Measurements from ENCODE around the gene MORN3. TPM values are rescaled to one million over a fixed set of nuclear protein-coding genes. Genes with fewer than 3 reads are reported as not detected.

MORN3 gene
- total and polyA plus RNA-seq, 9 of the 15 experiments (the other 6 are each of a cell fraction or from before 2014, with no cell fraction given): 0.09 to 0.27 (median 0.20) TPM

DNA sequence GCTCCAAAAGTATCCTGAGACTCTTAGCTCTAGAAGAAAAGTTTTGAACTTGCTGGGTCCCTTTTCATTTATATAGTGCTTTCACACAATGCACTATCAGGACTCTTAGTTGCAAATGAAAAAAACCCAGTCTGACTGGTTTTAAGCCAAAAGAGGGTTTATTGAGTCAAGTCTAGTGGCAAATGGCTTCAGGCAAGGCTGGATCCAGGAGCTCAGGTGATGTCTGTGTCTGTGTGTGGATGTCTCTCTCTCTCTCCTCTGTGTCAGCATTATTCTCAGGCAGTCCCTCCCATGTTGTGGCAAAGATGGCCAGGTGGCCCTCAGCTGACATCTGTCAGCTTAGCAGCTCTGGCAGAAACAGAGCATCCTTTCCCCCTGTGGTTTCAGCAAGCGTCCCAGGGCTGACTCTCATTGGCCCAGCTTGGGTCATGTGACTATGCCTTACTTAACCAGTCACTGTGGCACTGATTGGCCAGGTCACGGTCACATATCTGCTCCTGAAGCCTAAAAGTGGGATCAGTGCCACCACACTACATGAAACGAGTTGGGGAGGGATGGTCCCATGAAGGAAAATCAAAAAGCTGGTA is 49.3 kb upstream of the MORN3 start:
- Histone ChIP-seq H3K9me1 (ENCODE audit: control insufficient read depth, insufficient read depth, low read length) (peaks cover 2% of the 10 kb centered on the region), H3K9me3 (replicated peaks; ENCODE audit: control insufficient read depth, insufficient read depth, low read depth, low read length) (no peaks in the 10 kb centered on the region), H3K79me2 (ENCODE audit: control insufficient read depth, insufficient read depth, low read length) (peaks cover 51% of the 10 kb centered on the region), H3K27ac (ENCODE audit: extremely low read depth, low read depth, low read length) (no peak overlapping the region), H3K9ac (ENCODE audit: insufficient read depth in 1 of 2, low read depth in 2 of 2, low read length in 2 of 2) (no peak overlapping the region), H3K36me3 (ENCODE audit: control insufficient read depth, insufficient read depth, low read length) (peaks cover 52% of the 10 kb centered on the region), H3K4me3 (no peak overlapping the region), H3K4me2 (ENCODE audit: insufficient read depth, low read length) (no peak overlapping the region), H4K20me1 (replicated peaks; ENCODE audit: control insufficient read depth, insufficient read depth, low read length) (0 out of 2 replicates have a peak, but pooled peaks cover 2% of the 10 kb centered on the region), H3K4me1 (replicated peaks in 1 of 2; ENCODE audit: control insufficient read depth in 2 of 2, insufficient read depth in 2 of 2, low read length in 2 of 2) (peaks cover 10 to 20% of the 10 kb centered on the region in 2 experiments), H3K27me3 (ENCODE audit: control insufficient read depth in 2 of 2, insufficient read depth in 2 of 2, low read length in 2 of 2) (no peaks in the 10 kb centered on the region), H2AFZ (ENCODE audit: low read depth, low read length) (no peak overlapping the region)
- in situ Hi-C loops (cut with MboI) (no loop called here), intact Hi-C loops (cut with micrococcal nuclease) (no loop called here)
- 76% methylated on average over 3 of the region's 3 CpGs for WGBS (ENCODE audit: insufficient coverage, low coverage, missing lambda C conversion rate)
- ChIA-PET CTCF (ENCODE audit: low intra/inter-chr PET ratio) (no interaction called here), POLR2A (interaction anchor here (0.5 to 3.1 kb wide), 3 partner anchors 10 to 190 kb away, joined by 3 to 12 read pairs (median 3); no protein-coding TSS in a partner anchor)
- ATAC-seq (peak; percentile 44), DNase-seq (ENCODE audit: extremely low read depth in 1 of 4, low spot score in 3 of 4) (peak in 3 of 4 experiments; percentile 21 to 53 (median 35)), FAIRE-seq (no peak)
- TF ChIP-seq ARID2 (IDR thresholded peaks at IDR 0.05) (no peak), ZNF668 (CRISPR knock-in tag; IDR thresholded peaks at IDR 0.05) (no peak), RAD51 (IDR thresholded peaks at IDR 0.05; ENCODE audit: borderline replicate concordance, low read depth) (peak; percentile 80), NFYB (IDR thresholded peaks at IDR 0.05; ENCODE audit: extremely low read depth, insufficient read length) (peak; percentile 58), ZNF316 (IDR thresholded peaks at IDR 0.05) (peak; percentile 38; the same call in 1 of the 2 replicates), CBFA2T2 (conservative IDR thresholded peaks at IDR 0.05) (peak; percentile 37), ZKSCAN8 (CRISPR knock-in tag; IDR thresholded peaks at IDR 0.05) (no peak), RBM39 (optimal IDR thresholded peaks at IDR 0.05; ENCODE audit: low read depth, low read length) (no peak), ZNF445 (CRISPR knock-in tag; IDR thresholded peaks at IDR 0.05; ENCODE audit: low read depth) (no peak), TOE1 (IDR thresholded peaks at IDR 0.05; ENCODE audit: borderline replicate concordance) (peak; percentile 78; the same call in 1 of the 2 replicates), TOE1 (CRISPR knock-in tag; IDR thresholded peaks at IDR 0.05; ENCODE audit: borderline replicate concordance, low read depth) (no peak)
- TF ChIP-seq, protein P1, sequence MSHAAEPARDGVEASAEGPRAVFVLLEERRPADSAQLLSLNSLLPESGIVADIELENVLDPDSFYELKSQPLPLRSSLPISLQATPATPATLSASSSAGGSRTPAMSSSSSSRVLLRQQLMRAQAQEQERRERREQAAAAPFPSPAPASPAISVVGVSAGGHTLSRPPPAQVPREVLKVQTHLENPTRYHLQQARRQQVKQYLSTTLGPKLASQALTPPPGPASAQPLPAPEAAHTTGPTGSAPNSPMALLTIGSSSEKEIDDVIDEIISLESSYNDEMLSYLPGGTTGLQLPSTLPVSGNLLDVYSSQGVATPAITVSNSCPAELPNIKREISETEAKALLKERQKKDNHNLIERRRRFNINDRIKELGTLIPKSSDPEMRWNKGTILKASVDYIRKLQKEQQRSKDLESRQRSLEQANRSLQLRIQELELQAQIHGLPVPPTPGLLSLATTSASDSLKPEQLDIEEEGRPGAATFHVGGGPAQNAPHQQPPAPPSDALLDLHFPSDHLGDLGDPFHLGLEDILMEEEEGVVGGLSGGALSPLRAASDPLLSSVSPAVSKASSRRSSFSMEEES (CRISPR knock-in tag; IDR thresholded peaks at IDR 0.05): peak; percentile 72
- TF ChIP-seq, protein P2, sequence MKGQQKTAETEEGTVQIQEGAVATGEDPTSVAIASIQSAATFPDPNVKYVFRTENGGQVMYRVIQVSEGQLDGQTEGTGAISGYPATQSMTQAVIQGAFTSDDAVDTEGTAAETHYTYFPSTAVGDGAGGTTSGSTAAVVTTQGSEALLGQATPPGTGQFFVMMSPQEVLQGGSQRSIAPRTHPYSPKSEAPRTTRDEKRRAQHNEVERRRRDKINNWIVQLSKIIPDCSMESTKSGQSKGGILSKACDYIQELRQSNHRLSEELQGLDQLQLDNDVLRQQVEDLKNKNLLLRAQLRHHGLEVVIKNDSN (CRISPR knock-in tag; IDR thresholded peaks at IDR 0.05): peak; percentile 88
- TF ChIP-seq, protein P3, sequence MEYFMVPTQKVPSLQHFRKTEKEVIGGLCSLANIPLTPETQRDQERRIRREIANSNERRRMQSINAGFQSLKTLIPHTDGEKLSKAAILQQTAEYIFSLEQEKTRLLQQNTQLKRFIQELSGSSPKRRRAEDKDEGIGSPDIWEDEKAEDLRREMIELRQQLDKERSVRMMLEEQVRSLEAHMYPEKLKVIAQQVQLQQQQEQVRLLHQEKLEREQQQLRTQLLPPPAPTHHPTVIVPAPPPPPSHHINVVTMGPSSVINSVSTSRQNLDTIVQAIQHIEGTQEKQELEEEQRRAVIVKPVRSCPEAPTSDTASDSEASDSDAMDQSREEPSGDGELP (CRISPR knock-in tag; IDR thresholded peaks at IDR 0.05; ENCODE audit: borderline replicate concordance): peak; percentile 35; the same call in 1 of the 2 replicates
- TF ChIP-seq, protein P4, sequence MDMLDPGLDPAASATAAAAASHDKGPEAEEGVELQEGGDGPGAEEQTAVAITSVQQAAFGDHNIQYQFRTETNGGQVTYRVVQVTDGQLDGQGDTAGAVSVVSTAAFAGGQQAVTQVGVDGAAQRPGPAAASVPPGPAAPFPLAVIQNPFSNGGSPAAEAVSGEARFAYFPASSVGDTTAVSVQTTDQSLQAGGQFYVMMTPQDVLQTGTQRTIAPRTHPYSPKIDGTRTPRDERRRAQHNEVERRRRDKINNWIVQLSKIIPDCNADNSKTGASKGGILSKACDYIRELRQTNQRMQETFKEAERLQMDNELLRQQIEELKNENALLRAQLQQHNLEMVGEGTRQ (CRISPR knock-in tag; IDR thresholded peaks at IDR 0.05): peak; percentile 78
- no TSS peak for BruUV-seq (replicated peaks)
